ENCODE results near the gene SEMA5A. TPM values are rescaled to one million over a fixed set of nuclear protein-coding genes. Genes with fewer than 3 reads are reported as not detected.

The SEMA5A gene
- total RNA-seq, 1 donor from 2014 or later = 1.3 TPM

DNA sequence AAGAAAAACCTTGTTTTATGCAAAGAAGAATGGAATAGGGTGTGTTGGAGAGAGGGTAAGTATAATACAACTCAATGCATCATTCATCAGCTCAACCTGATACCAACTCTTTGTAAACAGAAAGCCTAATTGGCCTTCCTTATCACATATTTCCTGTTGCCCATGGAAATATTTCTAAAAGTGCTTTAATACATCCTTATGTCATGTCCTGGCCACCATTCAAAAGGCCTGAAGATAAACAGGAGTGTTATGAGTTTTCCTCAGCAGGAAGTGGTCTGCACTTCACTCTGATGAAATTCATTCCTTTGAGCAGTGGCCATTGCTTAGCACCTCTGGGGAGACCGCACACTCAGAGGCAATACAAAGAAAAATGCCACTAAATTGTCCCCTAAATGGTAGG, 511.2 kb downstream of the SEMA5A start:
- intact Hi-C loops (cut with micrococcal nuclease) = no loop called here

DNA sequence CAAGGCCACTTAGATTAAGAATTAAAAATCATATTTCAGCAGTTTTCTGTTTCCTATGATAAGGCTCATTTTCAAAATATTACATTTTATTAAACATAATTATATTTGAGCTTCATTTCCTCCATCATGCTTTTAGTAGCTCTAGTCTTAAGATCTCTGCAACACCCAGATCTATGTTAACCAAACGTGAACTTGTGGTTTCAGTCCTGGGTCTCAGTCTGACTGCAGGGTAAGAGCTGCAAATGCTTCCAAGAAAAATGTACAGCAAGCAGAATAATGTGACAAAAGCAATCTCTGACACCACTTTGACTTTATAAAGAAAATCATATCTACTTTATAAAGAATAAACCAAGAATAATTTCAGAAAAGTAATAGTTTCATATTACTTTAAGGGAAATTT, 512.4 kb downstream of the SEMA5A start:
- intact Hi-C loops (cut with micrococcal nuclease) = no loop called here

DNA sequence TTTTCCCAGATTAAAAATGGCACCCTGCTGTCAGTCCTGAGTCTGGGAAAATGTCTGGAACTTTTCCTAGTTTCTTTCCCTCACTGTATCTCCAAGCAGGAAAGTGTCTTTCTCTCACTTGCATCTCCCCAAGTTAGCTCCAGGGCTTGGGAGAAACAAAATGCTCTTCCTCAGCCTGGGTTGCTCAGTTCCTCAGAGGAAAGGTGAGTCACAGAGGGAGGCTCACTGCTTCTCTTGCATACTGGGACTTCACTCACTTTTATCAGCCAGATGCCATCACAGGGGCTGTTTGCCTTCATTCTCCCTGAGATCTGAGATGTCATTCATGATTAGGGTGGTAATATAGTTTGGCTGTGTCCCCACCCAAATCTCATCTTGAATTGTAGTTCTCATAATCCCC, 519.9 kb downstream of the SEMA5A start:
- intact Hi-C loops (cut with micrococcal nuclease) = no loop called here

GRCh38 chr5:9020996-9021395, 524.9 kb downstream of the SEMA5A start:
- intact Hi-C loops (cut with micrococcal nuclease) = no loop called here

GRCh38 chr5:9015937-9016270, 530.0 kb downstream of the SEMA5A start:
- intact Hi-C loops (cut with micrococcal nuclease) = no loop called here

- intact Hi-C loops (cut with micrococcal nuclease) = no loop called here
Observed at GRCh38 chr5:9015260-9015936, 530.5 kb downstream of the SEMA5A start.

GRCh38 chr5:9013147-9013546, 532.7 kb downstream of the SEMA5A start:
- intact Hi-C loops (cut with micrococcal nuclease) = no loop called here

- intact Hi-C loops (cut with micrococcal nuclease) = no loop called here
Observed at GRCh38 chr5:9009931-9010651, 535.8 kb downstream of the SEMA5A start.

DNA sequence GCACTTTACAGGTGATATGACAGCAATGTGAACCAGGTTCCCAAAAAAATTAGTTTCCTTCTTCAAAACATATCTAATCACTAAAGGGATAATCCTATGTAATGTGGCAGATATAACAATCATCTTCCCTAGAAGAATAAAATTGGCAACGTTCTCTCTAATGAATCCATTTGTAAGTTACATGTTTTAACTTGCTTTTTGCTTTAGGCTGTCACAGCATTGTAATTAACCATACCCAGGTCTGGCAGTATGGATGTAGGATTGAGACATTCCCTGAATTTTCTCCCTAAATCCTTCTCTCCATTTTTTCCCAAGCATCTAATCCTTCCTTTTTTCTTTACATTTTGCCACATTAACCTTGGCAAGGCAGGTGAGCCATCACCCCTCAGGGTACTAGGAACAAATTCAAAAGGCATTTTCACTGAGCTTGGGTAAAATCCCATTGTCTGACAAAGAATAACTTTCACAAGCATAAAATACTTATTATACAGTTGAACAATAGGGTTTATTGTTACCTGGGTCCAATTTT, 548.3 kb downstream of the SEMA5A start:
- intact Hi-C loops (cut with micrococcal nuclease) = no loop called here

DNA sequence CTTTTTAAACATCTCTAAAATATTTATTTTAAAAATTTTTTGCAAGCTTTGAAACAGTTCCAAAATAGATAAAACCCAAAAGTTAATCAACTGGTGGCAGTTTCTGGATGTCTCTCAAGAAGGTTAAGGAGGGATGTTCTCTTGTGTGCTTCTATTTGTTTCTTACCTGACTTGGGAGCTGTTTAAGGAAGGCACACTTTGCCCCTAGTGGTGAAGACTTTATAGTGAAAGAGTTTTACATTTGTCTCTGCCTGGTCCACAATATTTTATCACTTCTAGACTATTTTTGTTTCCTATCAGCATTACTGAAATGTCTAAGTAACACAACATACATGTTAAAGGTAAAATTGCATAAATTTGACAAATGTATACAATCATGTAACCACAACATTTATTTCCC, 552.8 kb downstream of the SEMA5A start:
- intact Hi-C loops (cut with micrococcal nuclease) = no loop called here

Other genes starting within 250 kb of the SEMA5A start
- not detected in 2 replicates for gene TAS2R1, start 84.3 kb upstream of the SEMA5A start, total RNA-seq

Measured in T-helper 2 cell treated with Interferon-gamma antibody and Interleukin-4, amounts not matched to agents 100 ng/mL and 5 ng/mL, for 36 hours (primary cell).